GM12891 (cell line): Measurements from ENCODE around the gene MIB1.

Source experiments
- PAX5 ChIP-seq: IDR thresholded peaks from 2 replicates; pipeline ENCODE4 v1.6.1; 2011; ENCODE audit warnings: low read length, moderate library complexity, mild to moderate bottlenecking; ENCODE audit not compliant: insufficient read depth, severe bottlenecking
- POLR2A ChIP-seq: IDR thresholded peaks from 2 replicates; pipeline ENCODE4 v1.6.1; 2011; ENCODE audit warnings: low read depth, low read length, control low read depth
- POLR2AphosphoS5 ChIP-seq: IDR thresholded peaks from 2 replicates; pipeline ENCODE4 v1.6.1; 2011; ENCODE audit warnings: low read depth, low read length, control low read depth
- SPI1 ChIP-seq: IDR thresholded peaks from 2 replicates; pipeline ENCODE4 v1.6.1; 2011; ENCODE audit warnings: low read depth, low read length, control low read depth
- TAF1 ChIP-seq: IDR thresholded peaks from 2 replicates; pipeline ENCODE4 v1.6.1; 2011; ENCODE audit warnings: low read depth, low read length, control low read depth

- TF ChIP-seq SPI1 (no peak), POLR2AphosphoS5 (no peak), POLR2A (no peak), TAF1 (no peak), PAX5 (no peak)
These were observed 83.3 kb downstream of the MIB1 start for GRCh38 chr18:21823848-21824247.
